ENCODE measurements around the gene CD99.

DNA sequence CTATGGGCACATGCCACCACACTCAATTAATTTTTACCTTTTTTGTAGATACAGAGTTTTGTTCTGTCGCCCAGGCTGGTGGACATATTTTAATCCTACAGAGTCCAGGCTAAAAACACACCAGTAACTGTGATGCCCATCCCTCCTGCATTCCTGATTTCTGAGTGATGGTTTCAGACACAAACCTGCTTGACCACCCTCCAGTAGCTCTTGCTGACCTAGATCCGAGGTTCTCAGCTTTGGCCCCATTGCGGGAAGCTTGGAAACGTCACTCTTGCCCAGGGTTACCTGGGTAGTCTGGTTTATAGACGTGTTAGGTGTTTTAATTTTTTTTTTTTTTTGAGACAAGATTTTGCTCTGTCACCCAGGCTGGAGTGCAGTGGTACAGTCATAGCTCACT is 7.5 kb downstream of the CD99 start:
- TF ChIP-seq, protein P1, sequence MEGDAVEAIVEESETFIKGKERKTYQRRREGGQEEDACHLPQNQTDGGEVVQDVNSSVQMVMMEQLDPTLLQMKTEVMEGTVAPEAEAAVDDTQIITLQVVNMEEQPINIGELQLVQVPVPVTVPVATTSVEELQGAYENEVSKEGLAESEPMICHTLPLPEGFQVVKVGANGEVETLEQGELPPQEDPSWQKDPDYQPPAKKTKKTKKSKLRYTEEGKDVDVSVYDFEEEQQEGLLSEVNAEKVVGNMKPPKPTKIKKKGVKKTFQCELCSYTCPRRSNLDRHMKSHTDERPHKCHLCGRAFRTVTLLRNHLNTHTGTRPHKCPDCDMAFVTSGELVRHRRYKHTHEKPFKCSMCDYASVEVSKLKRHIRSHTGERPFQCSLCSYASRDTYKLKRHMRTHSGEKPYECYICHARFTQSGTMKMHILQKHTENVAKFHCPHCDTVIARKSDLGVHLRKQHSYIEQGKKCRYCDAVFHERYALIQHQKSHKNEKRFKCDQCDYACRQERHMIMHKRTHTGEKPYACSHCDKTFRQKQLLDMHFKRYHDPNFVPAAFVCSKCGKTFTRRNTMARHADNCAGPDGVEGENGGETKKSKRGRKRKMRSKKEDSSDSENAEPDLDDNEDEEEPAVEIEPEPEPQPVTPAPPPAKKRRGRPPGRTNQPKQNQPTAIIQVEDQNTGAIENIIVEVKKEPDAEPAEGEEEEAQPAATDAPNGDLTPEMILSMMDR (IDR thresholded peaks at IDR 0.05; ENCODE audit: borderline replicate concordance, extremely low read depth, low read length, poor library complexity, severe bottlenecking): no peak
- no peak for TF ChIP-seq EZH2 (IDR thresholded peaks at IDR 0.05; ENCODE audit: borderline replicate concordance, low read depth, low read length, severe bottlenecking)
